WERI-Rb-1 (cell line): Measurements from ENCODE around the gene ARHGAP26.

ENCODE experiments used
- DNase-seq: peaks from one replicate; pipeline ENCODE4 v3.0.0-alpha.2; 2020
- H3K27ac ChIP-seq: fragments of 250-450 bp; sonication (Bioruptor Pico); 2 replicates; pipeline ENCODE4 v1.5.1; 2020; ENCODE audit warnings: mild to moderate bottlenecking, moderate library complexity
- H3K27me3 ChIP-seq: fragments of 250-450 bp; sonication (Bioruptor Pico); 2 replicates; pipeline ENCODE4 v1.5.1; 2021; ENCODE audit warnings: mild to moderate bottlenecking, low read depth, moderate library complexity; ENCODE audit not compliant: insufficient read depth, severe bottlenecking
- H3K36me3 ChIP-seq: fragments of 250-450 bp; sonication (Bioruptor Pico); 2 replicates; pipeline ENCODE4 v1.5.1; 2020; ENCODE audit warnings: mild to moderate bottlenecking, moderate library complexity
- H3K4me3 ChIP-seq: 2 replicates; pipeline ENCODE4 v1.5.1; 2011; ENCODE audit warnings: low read depth, mild to moderate bottlenecking, control low read depth, low read length
- H3K9me3 ChIP-seq: fragments of 250-450 bp; sonication (Bioruptor Pico); 2 replicates; pipeline ENCODE4 v1.5.1; 2021; ENCODE audit warnings: mild to moderate bottlenecking, moderate library complexity; ENCODE audit not compliant: severe bottlenecking
- CTCF ChIP-seq: IDR thresholded peaks from 2 replicates; pipeline ENCODE4 v1.5.1; 2011; ENCODE audit warnings: low read depth, mild to moderate bottlenecking, control low read depth, inconsistent platforms, low read length

ARHGAP26 gene

GRCh38 chr5:142837081-142837725 lies 67.0 kb downstream of the ARHGAP26 start:
- Histone ChIP-seq H3K27ac (no peak overlapping the region), H3K4me3 (no peak overlapping the region), H3K36me3 (no peaks in the 10 kb centered on the region), H3K27me3 (no peaks in the 10 kb centered on the region), H3K9me3 (no peaks in the 10 kb centered on the region)
- no peak for TF ChIP-seq CTCF
- no peak for DNase-seq

- Histone ChIP-seq H3K4me3 (no peak overlapping the region), H3K27ac (no peak overlapping the region), H3K9me3 (no peaks in the 10 kb centered on the region), H3K27me3 (no peaks in the 10 kb centered on the region), H3K36me3 (no peaks in the 10 kb centered on the region)
- no peak for TF ChIP-seq CTCF
- DNase-seq: no peak
These were observed 68.7 kb downstream of the ARHGAP26 start for GRCh38 chr5:142838845-142839244.

- TF ChIP-seq CTCF: no peak
- H3K27ac ChIP-seq: no peak overlapping the region
- no peaks in the 10 kb centered on the region for H3K27me3 ChIP-seq
- H3K36me3 ChIP-seq: no peaks in the 10 kb centered on the region
- no peak for DNase-seq
- H3K9me3 ChIP-seq: no peaks in the 10 kb centered on the region
- no peak overlapping the region for H3K4me3 ChIP-seq
These were observed 69.7 kb downstream of the ARHGAP26 start for GRCh38 chr5:142839711-142840346.

- no peak for TF ChIP-seq CTCF
- H3K27me3 ChIP-seq: no peaks in the 10 kb centered on the region
- no peak overlapping the region for H3K27ac ChIP-seq
- H3K9me3 ChIP-seq: no peaks in the 10 kb centered on the region
- no peak overlapping the region for H3K4me3 ChIP-seq
- no peaks in the 10 kb centered on the region for H3K36me3 ChIP-seq
- no peak for DNase-seq
These were observed 70.4 kb downstream of the ARHGAP26 start for GRCh38 chr5:142840575-142840974.

GRCh38 chr5:142841511-142842265 lies 71.5 kb downstream of the ARHGAP26 start:
- Histone ChIP-seq H3K27me3 (no peaks in the 10 kb centered on the region), H3K9me3 (no peaks in the 10 kb centered on the region), H3K4me3 (no peak overlapping the region), H3K27ac (no peak overlapping the region), H3K36me3 (no peaks in the 10 kb centered on the region)
- TF ChIP-seq CTCF: no peak
- no peak for DNase-seq
